ENCODE measurements around the gene SNN. TPM values are rescaled to one million over a fixed set of nuclear protein-coding genes. Genes with fewer than 3 reads are reported as not detected.

SNN gene
- polyA plus RNA-seq, 2 of the 4 experiments (the other 2 are of a cell fraction) = 6.3 to 10.7 TPM

DNA sequence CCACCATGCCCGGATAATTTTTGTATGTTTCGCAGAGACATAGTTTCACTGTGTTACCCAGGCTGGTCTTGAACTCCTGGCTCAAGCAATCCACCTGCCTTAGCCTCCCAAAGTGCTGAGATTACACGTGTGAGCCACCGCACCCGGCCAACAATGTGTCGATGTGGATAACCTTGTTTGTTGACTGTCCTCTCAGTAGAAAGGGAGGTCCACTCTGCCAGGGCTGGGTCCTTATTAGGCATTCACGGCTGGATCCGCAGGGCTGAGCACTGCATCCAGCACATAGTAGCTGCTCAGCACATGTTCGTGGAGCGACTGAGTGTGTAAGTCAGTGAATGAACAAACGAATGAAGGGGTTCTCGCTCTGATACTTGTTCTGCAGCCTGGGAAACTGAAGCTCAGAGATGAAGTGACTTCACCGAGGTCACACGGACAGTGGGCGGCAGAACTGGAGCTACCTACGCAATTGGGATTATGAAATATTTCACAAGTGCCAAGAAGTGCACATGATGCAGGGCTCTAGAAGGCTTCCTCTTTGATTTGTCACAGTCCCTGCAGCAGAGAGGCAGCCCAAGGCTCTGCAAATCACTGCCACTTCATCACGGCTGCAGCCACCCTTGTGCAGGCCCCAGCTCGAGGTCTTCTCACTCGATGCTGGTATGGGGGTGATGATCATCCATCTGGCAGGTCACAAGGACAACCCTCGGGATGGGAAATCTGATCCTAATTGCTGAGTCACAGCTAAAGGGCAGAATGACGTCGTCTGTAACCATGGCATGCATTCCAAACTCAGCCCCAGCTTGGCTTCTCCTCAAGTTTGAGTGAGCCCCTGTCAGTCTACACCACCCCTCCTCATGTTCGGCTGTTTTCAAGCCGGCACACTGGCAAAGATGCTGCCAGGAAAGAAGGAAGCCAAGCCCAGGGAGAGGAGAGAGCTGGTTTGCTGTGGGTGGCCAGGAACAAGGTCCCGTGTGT is 28.0 kb upstream of the SNN start (continued):
- TF ChIP-seq, protein P1, sequence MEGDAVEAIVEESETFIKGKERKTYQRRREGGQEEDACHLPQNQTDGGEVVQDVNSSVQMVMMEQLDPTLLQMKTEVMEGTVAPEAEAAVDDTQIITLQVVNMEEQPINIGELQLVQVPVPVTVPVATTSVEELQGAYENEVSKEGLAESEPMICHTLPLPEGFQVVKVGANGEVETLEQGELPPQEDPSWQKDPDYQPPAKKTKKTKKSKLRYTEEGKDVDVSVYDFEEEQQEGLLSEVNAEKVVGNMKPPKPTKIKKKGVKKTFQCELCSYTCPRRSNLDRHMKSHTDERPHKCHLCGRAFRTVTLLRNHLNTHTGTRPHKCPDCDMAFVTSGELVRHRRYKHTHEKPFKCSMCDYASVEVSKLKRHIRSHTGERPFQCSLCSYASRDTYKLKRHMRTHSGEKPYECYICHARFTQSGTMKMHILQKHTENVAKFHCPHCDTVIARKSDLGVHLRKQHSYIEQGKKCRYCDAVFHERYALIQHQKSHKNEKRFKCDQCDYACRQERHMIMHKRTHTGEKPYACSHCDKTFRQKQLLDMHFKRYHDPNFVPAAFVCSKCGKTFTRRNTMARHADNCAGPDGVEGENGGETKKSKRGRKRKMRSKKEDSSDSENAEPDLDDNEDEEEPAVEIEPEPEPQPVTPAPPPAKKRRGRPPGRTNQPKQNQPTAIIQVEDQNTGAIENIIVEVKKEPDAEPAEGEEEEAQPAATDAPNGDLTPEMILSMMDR (IDR thresholded peaks at IDR 0.05) = no peak; the same call in 2 of the 3 replicates
- TF ChIP-seq, protein P2, sequence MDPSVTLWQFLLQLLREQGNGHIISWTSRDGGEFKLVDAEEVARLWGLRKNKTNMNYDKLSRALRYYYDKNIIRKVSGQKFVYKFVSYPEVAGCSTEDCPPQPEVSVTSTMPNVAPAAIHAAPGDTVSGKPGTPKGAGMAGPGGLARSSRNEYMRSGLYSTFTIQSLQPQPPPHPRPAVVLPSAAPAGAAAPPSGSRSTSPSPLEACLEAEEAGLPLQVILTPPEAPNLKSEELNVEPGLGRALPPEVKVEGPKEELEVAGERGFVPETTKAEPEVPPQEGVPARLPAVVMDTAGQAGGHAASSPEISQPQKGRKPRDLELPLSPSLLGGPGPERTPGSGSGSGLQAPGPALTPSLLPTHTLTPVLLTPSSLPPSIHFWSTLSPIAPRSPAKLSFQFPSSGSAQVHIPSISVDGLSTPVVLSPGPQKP (IDR thresholded peaks at IDR 0.05; ENCODE audit: low read depth, low read length) = no peak
- peak; percentile 43 for TF ChIP-seq POLR2A (IDR thresholded peaks at IDR 0.05; ENCODE audit: low read length)
- no peak for TF ChIP-seq HDAC2 (IDR thresholded peaks at IDR 0.05)
- peak; percentile 12 to 67; a peak in 4 of 5 replicates for TF ChIP-seq RAD21 (conservative IDR thresholded peaks at IDR 0.05 in 1 of 2, IDR thresholded peaks at IDR 0.05 in 1 of 2)
- peak; percentile 84; the same call in 1 of the 2 replicates for TF ChIP-seq E2F6 (IDR thresholded peaks at IDR 0.05; ENCODE audit: borderline replicate concordance, low read depth)
- TF ChIP-seq FOSL2 (IDR thresholded peaks at IDR 0.05) = peak; percentile 74
- peak; percentile 94 for TF ChIP-seq FOSL2 (CRISPR knock-in tag; IDR thresholded peaks at IDR 0.05)
- peak; percentile 98 for TF ChIP-seq JUN (IDR thresholded peaks at IDR 0.05)
- TF ChIP-seq MAX (IDR thresholded peaks at IDR 0.05) = peak; percentile 96
- 0 out of 2 replicates have a peak, but pooled peaks have one; percentile 5 for TF ChIP-seq ZC3H11A (IDR thresholded peaks at IDR 0.05)
- TF ChIP-seq CHD4 (IDR thresholded peaks at IDR 0.05; ENCODE audit: borderline replicate concordance) = peak; percentile 85; the same call in 1 of the 2 replicates
- peak; percentile 84 for TF ChIP-seq RARB (CRISPR knock-in tag; IDR thresholded peaks at IDR 0.05)
- TF ChIP-seq SMC3 (IDR thresholded peaks at IDR 0.05) = peak; percentile 49
- TF ChIP-seq HMGXB4 (CRISPR knock-in tag; IDR thresholded peaks at IDR 0.05; ENCODE audit: borderline replicate concordance) = no peak; the same call in 1 of the 2 replicates
- peak; percentile 96 for TF ChIP-seq RFX5 (IDR thresholded peaks at IDR 0.05)
- 0 out of 2 replicates have a peak, but pooled peaks have one; percentile 37 for TF ChIP-seq ZSCAN20 (CRISPR knock-in tag; IDR thresholded peaks at IDR 0.05)
- TF ChIP-seq, protein P3, sequence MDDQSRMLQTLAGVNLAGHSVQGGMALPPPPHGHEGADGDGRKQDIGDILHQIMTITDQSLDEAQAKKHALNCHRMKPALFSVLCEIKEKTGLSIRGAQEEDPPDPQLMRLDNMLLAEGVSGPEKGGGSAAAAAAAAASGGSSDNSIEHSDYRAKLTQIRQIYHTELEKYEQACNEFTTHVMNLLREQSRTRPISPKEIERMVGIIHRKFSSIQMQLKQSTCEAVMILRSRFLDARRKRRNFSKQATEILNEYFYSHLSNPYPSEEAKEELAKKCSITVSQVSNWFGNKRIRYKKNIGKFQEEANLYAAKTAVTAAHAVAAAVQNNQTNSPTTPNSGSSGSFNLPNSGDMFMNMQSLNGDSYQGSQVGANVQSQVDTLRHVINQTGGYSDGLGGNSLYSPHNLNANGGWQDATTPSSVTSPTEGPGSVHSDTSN (IDR thresholded peaks at IDR 0.05) = peak; percentile 53
- TF ChIP-seq SREBF2 (IDR thresholded peaks at IDR 0.05) = no peak
- TF ChIP-seq HEYL (CRISPR knock-in tag; IDR thresholded peaks at IDR 0.05) = 0 out of 2 replicates have a peak, but pooled peaks have one; percentile 65
- no peak for TF ChIP-seq MYC (IDR thresholded peaks at IDR 0.05; ENCODE audit: borderline replicate concordance, low read length)
- TF ChIP-seq, protein P4, sequence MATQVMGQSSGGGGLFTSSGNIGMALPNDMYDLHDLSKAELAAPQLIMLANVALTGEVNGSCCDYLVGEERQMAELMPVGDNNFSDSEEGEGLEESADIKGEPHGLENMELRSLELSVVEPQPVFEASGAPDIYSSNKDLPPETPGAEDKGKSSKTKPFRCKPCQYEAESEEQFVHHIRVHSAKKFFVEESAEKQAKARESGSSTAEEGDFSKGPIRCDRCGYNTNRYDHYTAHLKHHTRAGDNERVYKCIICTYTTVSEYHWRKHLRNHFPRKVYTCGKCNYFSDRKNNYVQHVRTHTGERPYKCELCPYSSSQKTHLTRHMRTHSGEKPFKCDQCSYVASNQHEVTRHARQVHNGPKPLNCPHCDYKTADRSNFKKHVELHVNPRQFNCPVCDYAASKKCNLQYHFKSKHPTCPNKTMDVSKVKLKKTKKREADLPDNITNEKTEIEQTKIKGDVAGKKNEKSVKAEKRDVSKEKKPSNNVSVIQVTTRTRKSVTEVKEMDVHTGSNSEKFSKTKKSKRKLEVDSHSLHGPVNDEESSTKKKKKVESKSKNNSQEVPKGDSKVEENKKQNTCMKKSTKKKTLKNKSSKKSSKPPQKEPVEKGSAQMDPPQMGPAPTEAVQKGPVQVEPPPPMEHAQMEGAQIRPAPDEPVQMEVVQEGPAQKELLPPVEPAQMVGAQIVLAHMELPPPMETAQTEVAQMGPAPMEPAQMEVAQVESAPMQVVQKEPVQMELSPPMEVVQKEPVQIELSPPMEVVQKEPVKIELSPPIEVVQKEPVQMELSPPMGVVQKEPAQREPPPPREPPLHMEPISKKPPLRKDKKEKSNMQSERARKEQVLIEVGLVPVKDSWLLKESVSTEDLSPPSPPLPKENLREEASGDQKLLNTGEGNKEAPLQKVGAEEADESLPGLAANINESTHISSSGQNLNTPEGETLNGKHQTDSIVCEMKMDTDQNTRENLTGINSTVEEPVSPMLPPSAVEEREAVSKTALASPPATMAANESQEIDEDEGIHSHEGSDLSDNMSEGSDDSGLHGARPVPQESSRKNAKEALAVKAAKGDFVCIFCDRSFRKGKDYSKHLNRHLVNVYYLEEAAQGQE (IDR thresholded peaks at IDR 0.05) = no peak
- TF ChIP-seq, protein P5, sequence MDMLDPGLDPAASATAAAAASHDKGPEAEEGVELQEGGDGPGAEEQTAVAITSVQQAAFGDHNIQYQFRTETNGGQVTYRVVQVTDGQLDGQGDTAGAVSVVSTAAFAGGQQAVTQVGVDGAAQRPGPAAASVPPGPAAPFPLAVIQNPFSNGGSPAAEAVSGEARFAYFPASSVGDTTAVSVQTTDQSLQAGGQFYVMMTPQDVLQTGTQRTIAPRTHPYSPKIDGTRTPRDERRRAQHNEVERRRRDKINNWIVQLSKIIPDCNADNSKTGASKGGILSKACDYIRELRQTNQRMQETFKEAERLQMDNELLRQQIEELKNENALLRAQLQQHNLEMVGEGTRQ (IDR thresholded peaks at IDR 0.05) = peak; percentile 81
- TF ChIP-seq NPAS2 (CRISPR knock-in tag; IDR thresholded peaks at IDR 0.05; ENCODE audit: borderline replicate concordance) = peak; percentile 40; the same call in 1 of the 2 replicates
- TF ChIP-seq CHD2 (IDR thresholded peaks at IDR 0.05; ENCODE audit: low read length, partially characterized antibody) = no peak

Data from A549 (cell line).